ENCODE results near the gene EXOSC2. TPM values are rescaled to one million over a fixed set of nuclear protein-coding genes. Genes with fewer than 3 reads are reported as not detected.
"Not testable (repeated sequence)": the region's sequence is repeated elsewhere in the genome, so short reads cannot be mapped to it uniquely, and the experiment has no call there.

EXOSC2 gene
- total RNA-seq, 2 donors from 2014 or later, result 43.7 to 55.0 TPM

DNA sequence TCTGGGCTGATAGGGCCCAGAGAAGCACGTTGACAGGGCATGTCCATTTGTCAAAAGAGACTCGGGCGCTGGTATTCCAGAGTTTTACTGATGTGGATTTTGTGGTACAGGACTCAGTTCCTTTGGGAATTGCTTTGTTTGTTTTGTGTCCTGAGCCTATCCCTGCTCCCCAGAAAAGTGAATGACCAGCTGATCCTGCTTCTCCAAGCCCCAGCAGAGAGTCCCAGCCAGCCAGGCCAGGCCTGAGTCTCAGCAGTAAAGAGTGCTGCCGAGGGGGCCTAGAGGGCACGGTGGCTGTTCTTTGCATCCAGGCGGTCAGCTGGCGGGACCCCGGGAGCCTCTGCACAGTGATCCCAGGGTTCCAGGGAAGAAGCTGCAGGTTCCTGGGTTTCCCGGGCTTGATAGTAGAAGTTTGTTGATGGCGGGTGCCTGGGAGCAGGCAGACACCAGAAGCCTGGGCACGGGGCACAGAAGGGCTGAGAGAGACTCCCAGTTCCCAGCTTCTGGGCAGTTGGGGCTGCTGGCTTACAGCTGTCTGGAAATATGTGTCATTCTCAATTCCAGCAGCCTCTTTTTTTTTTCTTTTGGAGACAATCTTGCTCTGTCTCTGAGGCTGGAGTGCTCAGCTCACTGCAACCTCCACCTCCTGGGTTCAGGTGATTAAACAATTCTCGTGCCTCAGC, 20.5 kb upstream of the EXOSC2 start:
- no peak overlapping the region for H3K27ac Mint-ChIP-seq
- no peak for ATAC-seq (replicated peaks in 1 of 2)
- H3K9me3 Mint-ChIP-seq, result no peaks in the 10 kb centered on the region
- H3K36me3 Mint-ChIP-seq (ENCODE audit: insufficient read depth in 2 of 2), result no peaks in the 10 kb centered on the region
- no peak for DNase-seq
- H3K4me3 Mint-ChIP-seq, result no peak overlapping the region
- H3K27me3 Mint-ChIP-seq (ENCODE audit: low read depth), result peaks cover 12% of the 10 kb centered on the region
- H3K4me1 Mint-ChIP-seq (ENCODE audit: low read depth), result no peaks in the 10 kb centered on the region

DNA sequence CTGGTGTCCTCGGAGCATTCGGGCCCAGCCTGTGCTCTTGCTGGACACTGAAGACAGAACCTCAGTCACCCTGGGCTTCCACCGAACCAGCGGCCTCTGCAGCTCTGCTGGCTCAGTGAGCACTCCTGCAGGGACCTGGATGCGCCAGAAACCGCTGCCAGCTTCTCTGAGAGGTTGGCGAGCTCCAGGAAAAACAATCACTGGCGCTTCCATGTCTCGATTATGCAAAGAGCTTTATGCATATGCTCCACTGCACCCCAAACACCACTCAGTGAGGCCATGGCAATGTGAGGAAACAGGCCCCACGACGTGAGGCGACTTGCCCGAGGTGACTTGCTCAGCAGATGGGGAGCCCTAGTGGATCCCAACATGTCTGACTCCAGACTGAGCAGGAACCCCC, 18.2 kb upstream of the EXOSC2 start:
- no peak for DNase-seq
- Mint-ChIP-seq H3K36me3 (ENCODE audit: insufficient read depth in 2 of 2) (no peaks in the 10 kb centered on the region), H3K27me3 (ENCODE audit: low read depth) (peaks cover 18% of the 10 kb centered on the region), H3K9me3 (no peaks in the 10 kb centered on the region), H3K27ac (no peak overlapping the region), H3K4me3 (no peak overlapping the region), H3K4me1 (ENCODE audit: low read depth) (no peaks in the 10 kb centered on the region)
- no peak for ATAC-seq (replicated peaks in 1 of 2)

DNA sequence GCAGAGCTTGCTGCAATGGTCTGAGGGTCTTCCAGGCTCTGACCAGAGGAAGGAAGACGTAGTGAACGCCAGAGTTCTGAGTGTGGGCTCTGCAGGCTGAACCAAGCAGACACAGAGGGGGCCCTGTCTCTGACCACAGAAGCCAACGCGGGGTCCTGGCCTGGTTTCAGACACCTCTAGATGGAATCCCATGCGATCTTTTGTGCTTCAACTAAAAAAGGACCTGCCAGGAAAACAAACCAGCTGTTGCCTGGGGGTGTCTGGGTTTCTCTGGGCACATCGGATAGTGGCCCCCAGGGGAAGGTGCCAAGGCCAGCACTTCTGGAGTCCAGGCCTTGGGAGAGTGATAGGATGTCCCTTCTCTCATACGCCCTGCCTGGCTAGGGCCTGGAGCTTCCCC, 16.3 kb upstream of the EXOSC2 start:
- no peak overlapping the region for H3K4me3 Mint-ChIP-seq
- ATAC-seq (replicated peaks in 1 of 2) (no peak), DNase-seq (no peak)
- no peaks in the 10 kb centered on the region for H3K36me3 Mint-ChIP-seq (ENCODE audit: insufficient read depth in 2 of 2)
- H3K9me3 Mint-ChIP-seq, result no peaks in the 10 kb centered on the region
- peaks cover 4% of the 10 kb centered on the region for H3K4me1 Mint-ChIP-seq (ENCODE audit: low read depth)
- peaks cover 12% of the 10 kb centered on the region for H3K27me3 Mint-ChIP-seq (ENCODE audit: low read depth)
- H3K27ac Mint-ChIP-seq, result no peak overlapping the region

DNA sequence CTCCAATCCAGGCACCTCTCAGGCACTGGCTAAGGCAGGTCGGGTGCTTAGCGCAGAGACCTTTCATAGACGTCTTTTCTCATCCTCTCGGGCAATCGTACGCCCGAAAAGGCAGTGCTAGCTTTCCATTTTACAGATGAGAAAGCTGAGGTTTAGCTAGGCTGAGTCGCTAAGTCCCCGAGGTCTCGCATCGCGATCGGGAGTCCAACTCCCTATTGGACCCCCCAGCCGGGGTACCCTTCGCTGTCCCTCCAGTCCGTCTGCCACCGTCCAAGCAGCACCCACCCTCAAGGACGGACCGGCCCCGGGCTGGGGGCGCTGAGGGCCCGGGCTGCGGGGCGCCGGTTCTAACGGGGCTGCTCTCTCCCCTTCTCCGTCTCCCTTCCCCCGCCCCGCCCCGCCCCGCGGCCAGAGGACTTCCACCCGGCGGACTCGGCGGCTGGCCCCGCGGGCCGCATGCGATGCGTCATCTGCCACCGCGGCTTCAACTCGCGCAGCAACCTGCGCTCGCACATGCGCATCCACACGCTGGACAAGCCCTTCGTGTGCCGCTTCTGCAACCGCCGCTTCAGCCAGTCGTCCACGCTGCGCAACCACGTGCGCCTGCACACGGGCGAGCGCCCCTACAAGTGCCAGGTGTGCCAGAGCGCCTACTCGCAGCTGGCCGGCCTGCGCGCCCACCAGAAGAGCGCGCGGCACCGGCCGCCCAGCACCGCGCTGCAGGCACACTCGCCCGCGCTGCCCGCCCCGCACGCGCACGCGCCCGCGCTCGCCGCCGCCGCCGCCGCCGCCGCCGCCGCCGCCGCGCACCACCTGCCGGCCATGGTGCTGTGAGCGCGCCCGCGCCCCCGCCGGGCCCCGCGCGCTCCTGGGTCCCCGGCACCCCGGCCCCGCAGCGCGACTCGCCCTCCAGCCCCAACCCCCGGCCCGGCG, 12.5 kb upstream of the EXOSC2 start:
- Mint-ChIP-seq H3K4me3 (peak overlapping the region; percentile 68 to 88), H3K27ac (no peak overlapping the region), H3K27me3 (ENCODE audit: low read depth) (peaks cover 12% of the 10 kb centered on the region)

DNA sequence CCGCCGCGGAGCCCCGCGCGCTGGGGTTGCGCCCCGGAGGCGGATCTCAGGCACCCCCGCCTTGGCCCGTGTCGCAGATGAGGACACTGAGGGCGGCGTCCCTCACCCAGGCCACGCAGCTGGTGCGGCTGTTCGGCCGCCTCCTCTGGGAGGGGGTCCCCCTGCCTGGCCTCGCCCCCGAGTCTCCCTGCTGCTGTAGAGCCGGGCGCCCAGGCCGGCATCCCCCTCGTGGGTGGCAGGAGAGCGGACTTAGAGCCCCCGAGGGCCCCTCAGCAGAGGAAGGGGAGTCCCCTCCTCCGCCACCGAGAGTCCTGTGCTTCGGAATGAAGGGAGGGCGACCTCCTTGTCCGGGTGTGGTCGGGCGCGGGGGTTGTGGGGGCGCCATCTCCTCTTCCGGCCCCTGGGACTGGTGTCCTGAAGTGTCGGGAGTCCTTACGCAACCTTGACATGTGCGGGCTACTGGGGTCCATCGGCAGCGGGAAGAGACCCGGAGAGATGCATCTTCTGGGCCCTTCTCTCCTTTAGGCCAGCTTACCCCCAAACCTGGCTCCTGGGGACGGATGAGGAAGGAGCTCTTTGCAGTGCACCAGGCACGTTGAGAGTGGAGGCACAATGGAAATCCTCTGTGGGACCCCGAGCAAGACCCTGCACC, 11.7 kb upstream of the EXOSC2 start:
- Mint-ChIP-seq H3K4me1 (ENCODE audit: low read depth) (peaks cover 9% of the 10 kb centered on the region), H3K4me3 (peak overlapping the region; percentile 86 to 88), H3K36me3 (ENCODE audit: insufficient read depth in 2 of 2) (no peaks in the 10 kb centered on the region), H3K9me3 (peaks cover 0 to 1% of the 10 kb centered on the region in 2 donors), H3K27me3 (ENCODE audit: low read depth) (peaks cover 12% of the 10 kb centered on the region), H3K27ac (no peak overlapping the region)
- peak; percentile 26 to 66 for ATAC-seq (replicated peaks in 1 of 2)
- no peak for DNase-seq

More for the DNA sequence above, 12.5 kb upstream of the EXOSC2 start:
- Mint-ChIP-seq H3K4me1 (ENCODE audit: low read depth) (peaks cover 9% of the 10 kb centered on the region), H3K36me3 (ENCODE audit: insufficient read depth in 2 of 2) (no peaks in the 10 kb centered on the region), H3K9me3 (peaks cover 0 to 1% of the 10 kb centered on the region in 2 donors)
- ATAC-seq (replicated peaks in 1 of 2) (peak; percentile 78 to 80), DNase-seq (peak; percentile 77 to 78)

DNA sequence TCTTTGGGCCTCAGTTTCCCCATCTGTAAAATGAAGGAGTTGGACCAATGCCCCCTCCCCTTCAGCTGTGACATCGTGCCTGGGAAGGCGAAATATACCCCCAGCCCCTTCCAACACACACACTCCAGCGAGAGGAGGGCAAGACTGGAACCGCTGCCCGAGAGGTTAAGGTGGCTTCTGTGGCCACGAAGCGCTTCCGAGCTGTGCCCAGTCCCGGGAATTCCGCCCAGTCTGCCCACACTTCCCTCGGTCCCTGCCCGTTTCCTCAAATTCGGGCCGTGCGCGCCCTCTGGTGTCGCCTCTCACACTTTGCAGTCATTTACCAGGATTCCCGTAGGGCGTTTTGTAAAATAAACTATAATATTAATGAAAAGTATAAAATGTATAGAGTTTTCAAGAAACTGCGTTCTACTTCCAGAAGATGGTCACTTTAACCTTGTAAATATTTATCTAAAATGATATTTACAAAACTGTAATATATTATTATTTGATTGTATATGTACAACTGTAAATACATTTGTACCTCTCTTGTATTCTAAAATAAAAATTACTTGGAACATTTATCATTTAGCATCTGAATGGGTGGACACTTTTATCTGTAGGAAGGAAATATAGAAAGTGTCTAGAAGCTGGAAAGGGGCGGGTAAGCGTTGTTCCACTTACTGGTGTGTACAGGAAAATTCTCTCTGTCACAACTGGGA, 11.0 kb upstream of the EXOSC2 start:
- H3K4me1 Mint-ChIP-seq (ENCODE audit: low read depth), result peaks cover 9% of the 10 kb centered on the region
- H3K27me3 Mint-ChIP-seq (ENCODE audit: low read depth), result peaks cover 15% of the 10 kb centered on the region
- ATAC-seq (replicated peaks in 1 of 2), result no peak
- no peaks in the 10 kb centered on the region for H3K36me3 Mint-ChIP-seq (ENCODE audit: insufficient read depth in 2 of 2)
- peak overlapping the region; percentile 86 to 88 for H3K4me3 Mint-ChIP-seq
- H3K9me3 Mint-ChIP-seq, result peaks cover 0 to 1% of the 10 kb centered on the region in 2 donors
- H3K27ac Mint-ChIP-seq, result no peak overlapping the region
- peak; percentile 57 to 65 for DNase-seq

DNA sequence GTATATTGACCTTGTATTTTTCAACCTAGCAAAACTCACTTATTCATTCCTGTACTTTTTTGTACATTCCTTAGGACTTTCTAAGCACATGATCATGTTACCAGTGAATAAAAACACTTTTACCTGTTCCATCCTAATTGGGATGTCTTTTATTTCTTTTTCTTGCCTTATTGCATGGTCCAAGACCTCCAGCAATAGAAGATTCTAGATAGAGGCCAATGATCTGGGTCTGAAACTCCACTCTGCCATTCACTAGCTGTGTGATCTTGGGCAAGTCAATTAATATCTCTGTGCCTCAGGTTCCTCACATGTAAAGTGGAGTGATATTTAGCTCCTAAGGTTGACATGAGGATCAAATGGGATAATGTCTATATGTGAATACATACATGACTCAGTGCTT, 8.5 kb upstream of the EXOSC2 start:
- Mint-ChIP-seq H3K9me3 (peaks cover 0 to 1% of the 10 kb centered on the region in 2 donors), H3K4me1 (ENCODE audit: low read depth) (peaks cover 15% of the 10 kb centered on the region), H3K27ac (no peak overlapping the region), H3K36me3 (ENCODE audit: insufficient read depth in 2 of 2) (no peaks in the 10 kb centered on the region), H3K27me3 (ENCODE audit: low read depth) (peaks cover 8% of the 10 kb centered on the region), H3K4me3 (no peak overlapping the region)
- ATAC-seq (replicated peaks in 1 of 2) (no peak), DNase-seq (no peak)

DNA sequence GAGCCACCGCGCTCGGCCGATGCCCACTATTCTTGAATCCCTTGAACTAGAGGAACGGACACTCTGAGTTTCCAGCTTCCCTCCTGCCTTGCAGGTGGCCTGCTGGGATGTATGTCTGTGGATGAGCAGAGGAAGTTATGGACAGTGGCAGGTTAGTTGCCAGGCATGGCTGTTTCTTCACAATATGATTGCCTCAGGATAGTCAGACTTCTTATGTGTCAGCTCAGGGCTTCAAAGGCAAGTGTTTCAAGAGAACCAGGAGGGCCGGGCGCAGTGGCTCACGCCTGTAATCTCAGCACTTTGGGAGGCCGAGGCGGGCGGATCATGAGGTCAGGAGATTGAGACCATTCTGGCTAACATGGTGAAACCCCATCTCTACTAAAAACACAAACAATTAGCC, 7.6 kb upstream of the EXOSC2 start:
- not testable (repeated sequence) for H3K27me3 Mint-ChIP-seq (ENCODE audit: low read depth); H3K27ac Mint-ChIP-seq; H3K4me3 Mint-ChIP-seq; H3K9me3 Mint-ChIP-seq; H3K36me3 Mint-ChIP-seq (ENCODE audit: insufficient read depth in 2 of 2); DNase-seq; ATAC-seq (replicated peaks in 1 of 2)
- peaks cover 20% of the 10 kb centered on the region for H3K4me1 Mint-ChIP-seq (ENCODE audit: low read depth)

DNA sequence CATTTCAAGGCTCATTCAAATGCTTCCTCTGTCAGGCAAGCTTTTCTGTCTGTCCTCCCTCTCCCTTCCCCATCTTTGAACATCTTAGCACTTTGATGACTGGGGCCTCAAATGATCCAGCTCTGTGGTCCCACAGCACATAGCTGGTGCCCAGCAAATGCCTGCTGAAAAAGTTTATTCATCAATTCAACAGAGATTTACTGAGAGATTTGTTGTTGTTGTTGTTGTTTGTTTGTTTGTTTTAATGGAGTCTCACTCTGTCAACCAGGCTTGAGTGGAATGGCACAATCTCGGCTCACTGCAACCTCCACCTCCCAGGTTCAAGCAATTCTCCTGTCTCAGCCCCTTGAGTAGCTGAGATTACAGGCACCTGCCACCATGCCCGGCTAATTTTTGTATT, 6.0 kb upstream of the EXOSC2 start:
- Mint-ChIP-seq H3K27me3 (ENCODE audit: low read depth) (peaks cover 8% of the 10 kb centered on the region), H3K9me3 (peaks cover 0 to 1% of the 10 kb centered on the region in 2 donors), H3K4me1 (ENCODE audit: low read depth) (peaks cover 14% of the 10 kb centered on the region), H3K36me3 (ENCODE audit: insufficient read depth in 2 of 2) (peaks cover 0 to 3% of the 10 kb centered on the region in 2 donors), H3K27ac (no peak overlapping the region), H3K4me3 (no peak overlapping the region)
- ATAC-seq (replicated peaks in 1 of 2), result no peak
- DNase-seq, result no peak

DNA sequence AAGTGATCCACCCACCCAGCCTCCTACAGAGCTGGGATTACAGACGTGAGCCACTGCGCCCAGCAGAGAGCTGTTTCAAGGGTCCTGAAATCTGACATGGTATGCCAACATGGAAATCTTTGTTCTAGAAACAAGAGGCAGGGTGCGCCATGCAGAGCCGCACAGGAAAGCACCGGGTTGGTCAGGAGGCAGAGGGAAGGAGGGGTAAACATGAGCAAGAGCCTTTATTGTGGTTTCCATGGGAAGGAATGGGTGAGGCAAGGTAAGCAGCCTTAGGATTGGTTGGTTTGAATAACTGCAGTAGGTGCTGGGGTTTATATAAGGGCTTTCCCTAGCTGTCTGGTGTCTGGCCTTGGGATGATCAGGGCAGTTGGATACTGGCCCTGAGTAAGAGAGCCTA, 5.5 kb upstream of the EXOSC2 start:
- H3K4me3 Mint-ChIP-seq, result no peak overlapping the region
- H3K36me3 Mint-ChIP-seq (ENCODE audit: insufficient read depth in 2 of 2), result peaks cover 0 to 3% of the 10 kb centered on the region in 2 donors
- ATAC-seq (replicated peaks in 1 of 2), result no peak
- peaks cover 8% of the 10 kb centered on the region for H3K27me3 Mint-ChIP-seq (ENCODE audit: low read depth)
- no peak for DNase-seq
- H3K4me1 Mint-ChIP-seq (ENCODE audit: low read depth), result peaks cover 17% of the 10 kb centered on the region
- no peak overlapping the region for H3K27ac Mint-ChIP-seq
- H3K9me3 Mint-ChIP-seq, result peaks cover 0 to 1% of the 10 kb centered on the region in 2 donors

DNA sequence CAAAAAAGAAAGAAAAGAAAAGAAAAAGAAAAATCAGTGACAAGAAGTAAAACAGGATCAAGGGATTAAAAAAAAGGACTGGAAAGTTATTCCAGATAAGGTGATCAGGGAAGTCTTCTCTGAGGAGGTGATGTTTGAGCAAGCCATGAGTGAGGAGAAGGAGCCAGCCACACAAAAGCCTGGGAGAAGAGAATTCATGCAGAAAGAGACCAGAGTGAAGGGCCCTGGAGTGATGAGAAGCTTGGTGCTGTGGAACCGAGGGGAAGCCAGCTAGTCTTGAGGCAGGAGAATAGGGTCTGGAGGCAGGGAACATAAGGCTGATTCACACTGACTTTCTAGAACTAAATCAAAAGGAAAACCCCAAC, 4.0 kb upstream of the EXOSC2 start:
- no peak for ATAC-seq (replicated peaks in 1 of 2)
- no peak for DNase-seq
- peaks cover 22% of the 10 kb centered on the region for H3K4me1 Mint-ChIP-seq (ENCODE audit: low read depth)
- H3K4me3 Mint-ChIP-seq, result peak overlapping the region in 1 of 2 donors; percentile 23
- H3K36me3 Mint-ChIP-seq (ENCODE audit: insufficient read depth in 2 of 2), result peaks cover 5 to 9% of the 10 kb centered on the region in 2 donors
- no peak overlapping the region for H3K27ac Mint-ChIP-seq
- H3K27me3 Mint-ChIP-seq (ENCODE audit: low read depth), result peaks cover 8% of the 10 kb centered on the region
- peaks cover 0 to 1% of the 10 kb centered on the region in 2 donors for H3K9me3 Mint-ChIP-seq

DNA sequence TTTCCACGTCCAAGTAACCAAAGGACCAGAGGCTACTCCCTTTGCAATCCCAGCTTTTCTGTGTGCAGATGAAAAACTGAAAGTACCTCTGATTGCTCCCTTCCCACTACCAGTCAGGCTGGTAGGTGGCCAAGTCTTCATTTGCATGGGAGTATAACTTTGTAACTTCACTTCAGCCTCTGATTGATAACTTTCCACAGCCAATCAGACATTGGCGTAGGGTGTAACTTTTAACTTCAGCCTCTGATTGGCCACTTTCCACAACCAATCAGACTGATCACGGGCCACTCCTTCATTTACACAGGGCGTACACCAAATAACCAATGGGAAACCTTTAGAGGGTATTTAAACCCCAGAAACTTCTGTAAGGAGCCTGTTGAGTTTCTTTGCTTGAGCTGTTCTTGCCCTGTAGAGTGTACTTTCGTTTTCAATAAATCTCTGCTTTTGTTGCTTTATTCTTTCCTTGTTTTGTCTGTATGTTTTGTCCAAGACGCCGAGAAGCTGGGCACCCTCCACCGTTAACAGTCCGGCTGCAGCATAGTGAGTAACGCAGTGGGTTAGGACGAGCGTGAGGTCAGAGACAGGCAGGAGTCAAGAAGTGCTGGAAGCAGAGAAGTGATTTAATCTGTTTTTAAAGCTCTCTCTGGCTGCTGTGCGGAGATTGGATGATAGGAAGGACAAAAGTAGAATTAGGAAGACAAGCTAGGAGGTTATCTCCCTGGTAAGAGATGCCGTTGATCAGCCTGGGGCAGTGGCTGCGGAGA, 3.5 kb upstream of the EXOSC2 start:
- DNase-seq, result no peak
- peaks cover 27% of the 10 kb centered on the region for H3K4me1 Mint-ChIP-seq (ENCODE audit: low read depth)
- H3K9me3 Mint-ChIP-seq, result peaks cover 0 to under 1% of the 10 kb centered on the region in 2 donors
- no peak overlapping the region for H3K27ac Mint-ChIP-seq
- H3K36me3 Mint-ChIP-seq (ENCODE audit: insufficient read depth in 2 of 2), result peaks cover 8 to 11% of the 10 kb centered on the region in 2 donors
- H3K4me3 Mint-ChIP-seq, result peak overlapping the region; percentile 23 to 47
- peaks cover 8% of the 10 kb centered on the region for H3K27me3 Mint-ChIP-seq (ENCODE audit: low read depth)
- ATAC-seq (replicated peaks in 1 of 2), result no peak

All from activated T-cell treated with anti-CD3 and anti-CD28 coated beads, Interleukin-2, amount 50 U/mL, for 72 hours (primary cell).